ENCODE results near the gene SCTR.

SCTR gene

DNA sequence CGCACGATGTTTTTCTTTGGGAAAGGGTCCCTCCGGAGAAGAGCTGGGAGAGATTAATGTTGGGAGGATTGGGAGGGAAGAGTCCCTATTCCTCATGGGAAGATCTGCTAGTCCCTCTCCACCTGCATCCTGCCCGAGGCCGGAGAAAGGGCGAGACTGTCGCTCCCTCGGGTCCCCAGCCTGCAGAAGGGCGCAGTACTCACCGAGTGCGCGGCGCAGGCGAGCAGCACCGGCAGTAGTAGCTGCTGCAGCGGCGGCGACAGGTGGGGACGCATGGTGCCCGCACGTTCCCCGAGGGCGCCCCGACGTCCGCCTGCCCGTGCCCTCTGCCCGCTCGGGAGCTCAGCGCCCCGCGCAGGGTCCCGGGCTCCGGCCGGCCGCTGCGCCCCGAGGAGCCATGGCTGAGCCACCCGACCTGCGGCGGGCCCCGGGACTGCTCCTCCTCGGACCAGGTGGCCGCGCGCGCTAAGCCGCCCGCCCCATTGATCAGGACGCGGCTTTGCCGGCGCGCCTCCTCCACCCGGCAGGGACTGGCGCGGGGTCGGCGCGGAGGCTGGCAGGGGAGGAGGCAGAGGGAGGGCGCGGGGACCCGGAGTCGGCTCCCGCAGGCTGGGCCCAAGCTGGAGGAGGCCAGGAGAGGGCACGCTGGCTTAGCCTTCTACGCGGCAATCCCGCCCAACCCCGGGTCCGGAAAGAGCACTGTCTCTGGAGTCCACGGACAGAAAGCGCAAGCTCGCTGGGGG lies at the start of gene SCTR:
Gene SCTR (minus strand): TSS at position 532 of the 743 bp plus-strand sequence. CDS start 257 bp downstream, at position 275.
- DNase-seq = no peak

- no peak for DNase-seq
Observed at GRCh38 chr2:119567292-119567691, 43.0 kb upstream of the SCTR start.

DNA sequence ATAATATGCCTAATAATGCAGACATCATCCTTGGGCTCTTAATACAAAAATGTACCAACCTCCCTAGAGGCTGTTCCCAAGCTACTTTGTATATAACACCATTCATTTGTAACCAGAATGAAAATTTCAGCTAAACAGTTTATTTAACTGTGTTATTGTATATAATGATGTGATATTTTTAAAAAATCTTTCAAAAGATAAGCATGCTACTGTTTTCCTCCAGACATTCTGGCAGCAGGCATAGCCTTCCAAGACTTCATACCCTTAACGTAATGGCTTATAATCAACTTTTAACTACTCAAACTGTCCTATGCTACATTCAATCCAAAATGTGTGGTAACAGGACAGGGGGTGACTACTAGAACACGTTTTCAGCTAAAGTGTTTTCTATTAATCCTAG lies 41.2 kb upstream of the SCTR start:
- DNase-seq = no peak

DNA sequence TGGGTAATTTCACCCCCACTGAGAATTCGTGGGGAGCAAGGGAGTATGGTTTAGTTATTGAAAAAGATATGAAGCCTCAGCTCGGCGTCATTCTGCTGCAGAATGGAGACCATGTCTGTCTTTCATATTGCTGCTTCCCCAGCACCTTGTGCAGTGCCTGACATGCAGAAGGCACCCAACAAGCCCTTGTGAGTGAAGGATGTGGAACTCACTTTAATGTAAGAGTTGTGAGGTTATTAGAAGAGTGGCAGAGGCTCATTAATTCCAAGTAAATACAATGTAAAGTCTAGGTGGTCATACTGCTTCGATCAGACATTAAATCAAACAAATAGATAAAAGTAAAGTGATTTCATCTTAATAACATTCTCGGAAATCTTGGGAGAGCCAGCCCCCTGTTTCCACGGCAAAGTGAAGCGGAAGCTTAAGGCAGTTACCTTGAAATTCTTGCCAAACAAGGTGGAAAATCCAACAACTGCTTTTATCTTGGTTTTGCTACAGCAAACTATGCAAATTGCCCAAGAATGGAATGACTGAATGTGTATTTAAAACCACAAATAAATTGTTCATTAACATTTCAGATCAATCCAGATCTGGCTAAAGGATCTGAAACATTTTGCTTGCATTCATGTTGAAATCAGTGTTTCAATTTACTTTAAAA lies 29.5 kb upstream of the SCTR start:
- no peak for DNase-seq

DNA sequence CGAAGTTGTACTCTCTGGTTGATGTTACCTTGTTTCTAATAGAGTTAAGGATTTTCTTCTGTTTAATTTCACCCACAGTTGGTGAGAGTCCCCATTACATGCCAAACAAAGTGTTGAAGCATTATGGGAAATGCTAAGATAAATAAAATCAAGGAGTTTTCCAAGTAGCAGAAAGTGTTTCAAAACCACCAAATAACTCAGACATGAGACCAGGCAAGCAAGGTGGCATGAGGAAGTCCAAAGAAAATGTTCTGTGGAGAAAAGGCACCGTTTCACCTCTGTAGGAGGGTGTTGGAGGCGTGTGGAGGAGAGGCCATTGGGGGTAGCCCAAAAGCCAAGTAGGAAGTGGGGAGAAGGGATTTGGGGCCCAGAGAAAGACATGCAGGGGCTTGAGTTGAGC lies 28.6 kb upstream of the SCTR start:
- DNase-seq = no peak

GRCh38 chr2:119550856-119551255 lies 26.6 kb upstream of the SCTR start:
- DNase-seq = no peak

DNA sequence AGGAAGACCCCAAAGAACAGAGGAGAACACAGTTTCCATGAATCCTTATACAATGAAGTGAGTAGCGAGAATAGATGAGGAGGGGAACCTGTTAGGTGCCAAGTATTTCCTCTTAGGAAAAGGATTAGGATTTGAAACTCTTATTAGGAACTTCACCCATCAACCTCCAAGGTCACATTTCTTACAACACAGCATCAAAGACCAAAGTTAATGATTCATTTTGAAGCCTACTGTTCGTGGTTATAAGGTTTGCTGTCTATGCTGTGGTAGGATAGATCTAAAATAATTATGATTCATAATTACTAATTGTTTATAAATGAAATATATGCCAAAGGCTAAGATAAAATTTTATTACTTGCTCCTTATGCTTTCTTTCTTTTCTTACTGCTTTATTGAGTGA lies 26.1 kb upstream of the SCTR start:
- DNase-seq = no peak

DNA sequence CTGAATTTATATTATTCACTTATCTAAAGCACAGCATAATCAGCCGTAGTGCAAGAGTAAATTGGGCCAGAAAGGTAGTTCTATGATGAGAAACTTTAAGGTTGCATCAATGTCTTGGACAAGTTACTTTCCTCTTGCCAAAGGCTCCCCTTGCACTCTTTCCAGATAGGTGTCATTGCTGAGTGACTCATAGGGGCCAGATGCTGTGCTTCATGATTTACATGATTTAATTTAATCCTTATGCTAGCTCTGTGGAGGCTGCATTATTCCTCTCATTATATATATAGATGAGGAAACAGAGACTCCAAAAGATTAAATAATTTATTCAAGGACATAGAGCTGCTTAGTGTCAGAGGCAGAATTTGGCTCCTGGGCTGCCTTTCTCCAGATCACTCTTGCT lies 25.0 kb upstream of the SCTR start:
- DNase-seq = no peak

DNA sequence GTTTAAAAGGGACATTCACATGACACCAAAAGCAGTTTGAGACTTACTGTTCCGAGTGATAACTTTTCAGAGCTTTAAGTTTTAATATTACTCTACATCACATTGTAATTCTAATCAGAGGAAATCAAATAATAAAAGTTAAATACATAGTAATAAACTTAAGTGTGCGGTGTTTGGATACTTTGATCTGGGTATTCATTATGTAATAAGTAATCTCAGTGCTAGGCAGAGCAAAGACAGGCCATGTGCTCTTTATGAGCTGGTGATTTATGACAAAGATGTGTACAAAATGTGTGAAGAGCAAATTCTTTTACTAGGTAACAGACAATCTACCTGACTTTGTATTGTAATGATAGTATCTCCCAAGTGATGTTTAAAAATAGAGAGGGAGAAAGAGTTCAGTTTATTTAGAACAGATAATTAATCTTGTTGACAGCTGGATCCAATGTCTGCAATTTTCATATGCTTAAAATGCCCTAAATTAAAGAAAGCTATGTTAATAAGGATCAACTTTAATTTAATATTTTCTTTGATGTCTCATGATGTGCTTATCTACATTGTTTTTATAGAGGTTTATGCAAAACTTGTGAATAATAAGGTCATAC lies 24.3 kb upstream of the SCTR start:
- DNase-seq = no peak

DNA sequence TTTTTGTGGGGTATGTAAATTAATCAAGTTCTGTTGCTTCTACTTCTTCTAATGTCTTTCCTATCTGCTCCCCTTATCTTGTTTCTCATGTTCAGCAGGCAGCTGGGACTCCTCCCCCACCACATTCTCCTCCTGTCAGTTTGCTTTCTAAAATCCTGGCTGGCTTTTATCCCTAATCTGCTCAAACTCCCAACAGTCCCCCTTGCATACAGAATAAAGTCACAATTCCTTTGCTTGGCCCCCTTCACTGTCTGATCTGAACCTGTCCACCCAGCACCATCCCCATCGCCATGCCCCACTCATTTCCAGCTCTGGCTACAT lies 22.1 kb upstream of the SCTR start:
- no peak for DNase-seq

DNA sequence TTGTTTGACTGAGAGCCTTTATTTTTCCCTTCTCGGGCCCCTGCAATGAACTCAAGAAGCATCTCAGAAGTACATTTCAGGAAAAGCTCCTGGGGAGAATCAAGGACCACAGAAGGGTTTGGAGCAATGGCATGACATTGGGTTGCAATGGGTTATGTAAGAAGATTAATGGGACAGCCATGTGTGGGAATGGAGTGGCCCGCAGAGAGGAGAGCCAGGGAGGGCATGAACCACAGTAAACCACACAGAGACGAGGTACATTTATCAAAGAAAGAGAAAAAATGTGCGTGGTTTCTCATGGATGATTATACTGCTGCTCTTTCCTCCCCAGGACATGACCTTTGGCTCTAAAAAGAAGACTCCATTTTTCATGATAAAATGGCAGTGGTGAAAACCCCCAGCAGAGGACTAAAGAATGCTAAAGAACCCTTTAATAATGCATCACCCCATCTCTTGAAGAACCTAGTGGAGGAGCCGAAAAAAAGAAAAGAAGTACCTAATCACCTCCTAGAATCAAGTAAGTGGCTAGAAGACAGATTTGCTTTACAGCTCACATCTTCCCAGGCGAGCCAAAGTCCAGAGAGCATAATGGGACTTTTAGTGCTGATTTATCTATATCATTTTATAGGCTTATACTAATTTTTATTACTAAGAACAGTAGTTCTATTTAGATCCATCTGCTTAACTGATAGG lies 21.6 kb upstream of the SCTR start:
- no peak for DNase-seq

- DNase-seq = no peak
Observed at GRCh38 chr2:119544939-119545475, 20.7 kb upstream of the SCTR start.

GRCh38 chr2:119544075-119544938 lies 20.0 kb upstream of the SCTR start, which contains the start of gene CFAP221:
Gene CFAP221 (plus strand): TSS chr2:119544449. CDS start chr2:119546132, 1,683 bp downstream.
- DNase-seq = peak; percentile 49 to 58

- no peak for DNase-seq
Observed at GRCh38 chr2:119541476-119541875, 17.2 kb upstream of the SCTR start.

DNA sequence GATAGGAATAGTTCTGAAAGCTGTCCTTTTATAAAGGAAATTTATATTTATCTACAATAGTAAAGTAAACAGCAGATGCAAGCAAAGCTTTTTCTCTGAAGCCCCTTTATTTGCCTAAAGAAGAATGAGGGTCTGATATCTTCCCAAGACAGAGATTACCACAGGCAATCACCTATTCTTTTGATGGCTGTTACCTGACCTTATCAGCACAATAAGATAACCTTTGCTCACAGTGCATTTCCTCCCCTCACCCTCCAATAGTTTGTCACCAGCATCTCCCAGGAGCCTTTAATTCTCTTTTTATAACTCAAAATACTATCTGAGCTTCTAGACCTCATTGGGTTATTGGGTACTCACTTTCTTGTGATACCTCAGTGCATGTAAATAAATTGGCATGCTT lies 13.5 kb upstream of the SCTR start:
- DNase-seq = no peak

DNA sequence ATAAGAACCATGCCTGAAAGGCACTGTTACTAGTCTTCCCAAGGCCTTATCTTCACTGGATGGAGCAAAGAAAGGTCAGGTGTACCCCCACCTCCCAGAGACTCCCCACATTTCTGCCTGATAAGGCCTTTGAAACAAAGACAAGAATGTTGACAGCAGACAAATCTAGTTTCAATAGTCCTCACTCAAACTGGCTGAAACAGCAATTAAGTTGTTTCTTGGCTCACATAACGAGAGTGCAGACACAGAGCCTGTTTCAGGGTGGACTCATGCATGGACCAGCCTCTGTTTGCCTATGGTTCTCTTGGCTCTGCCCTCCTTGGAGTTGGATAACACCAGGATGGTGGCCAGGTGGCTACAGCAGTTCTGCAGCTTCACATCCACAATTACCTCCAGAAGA lies 12.4 kb upstream of the SCTR start:
- DNase-seq = no peak

DNA sequence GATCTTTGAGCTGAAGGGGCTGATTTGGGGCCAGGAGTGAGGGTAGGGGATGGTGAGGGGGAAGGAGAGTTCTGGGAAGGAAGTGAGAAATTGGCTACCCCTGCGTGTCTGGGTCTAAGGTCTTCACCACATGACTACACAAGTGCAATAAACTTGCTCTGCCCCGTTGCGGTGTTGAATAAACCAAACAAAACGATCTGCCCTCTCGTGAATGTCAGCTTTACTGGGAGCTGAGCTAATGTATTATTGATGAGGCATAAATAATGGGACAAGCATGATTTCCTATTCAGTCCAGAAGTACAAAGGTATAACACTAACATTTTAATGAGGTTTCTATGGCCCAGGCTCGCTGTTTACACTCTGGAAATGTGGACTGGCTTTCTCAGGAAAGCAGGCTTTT lies 11.9 kb upstream of the SCTR start:
- no peak for DNase-seq

DNA sequence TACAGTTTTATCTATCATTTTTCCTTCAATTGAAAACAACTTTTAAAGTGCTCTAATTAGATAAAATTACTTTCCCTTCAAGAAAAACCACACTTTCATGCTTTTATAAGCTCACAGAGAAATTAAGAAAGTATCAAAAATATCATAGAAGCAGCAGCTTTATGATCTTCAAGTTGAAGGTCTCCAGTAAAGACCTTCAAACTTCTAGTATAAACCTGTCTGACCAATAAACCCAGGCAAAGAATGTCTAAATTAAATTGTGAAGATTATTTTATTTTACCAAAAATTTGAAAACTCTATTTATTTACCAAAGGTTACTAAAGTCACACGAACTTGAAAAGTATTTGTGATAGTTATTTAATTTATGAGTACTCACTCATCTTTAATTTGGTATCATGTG lies 9.3 kb upstream of the SCTR start:
- DNase-seq = no peak

DNA sequence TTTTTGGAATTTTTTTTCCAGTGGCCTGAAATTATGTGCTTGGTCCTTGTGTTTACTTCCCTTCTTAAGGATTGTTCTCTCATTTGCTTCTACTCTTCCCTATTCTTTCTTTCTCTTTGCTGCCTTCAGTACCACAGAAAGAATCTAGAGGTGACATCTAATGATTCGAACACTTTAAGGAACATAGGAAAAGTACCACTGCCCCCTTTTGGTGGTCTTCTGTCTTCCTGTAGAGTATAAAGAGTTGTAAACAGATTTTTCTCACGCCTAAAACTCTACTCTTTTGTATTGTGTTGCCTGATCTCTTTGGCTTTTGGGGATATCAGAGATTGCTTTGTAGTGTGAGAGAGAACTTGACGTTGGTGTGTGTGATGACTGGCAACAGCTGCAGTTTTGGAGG lies 7.0 kb upstream of the SCTR start:
- no peak for DNase-seq

DNA sequence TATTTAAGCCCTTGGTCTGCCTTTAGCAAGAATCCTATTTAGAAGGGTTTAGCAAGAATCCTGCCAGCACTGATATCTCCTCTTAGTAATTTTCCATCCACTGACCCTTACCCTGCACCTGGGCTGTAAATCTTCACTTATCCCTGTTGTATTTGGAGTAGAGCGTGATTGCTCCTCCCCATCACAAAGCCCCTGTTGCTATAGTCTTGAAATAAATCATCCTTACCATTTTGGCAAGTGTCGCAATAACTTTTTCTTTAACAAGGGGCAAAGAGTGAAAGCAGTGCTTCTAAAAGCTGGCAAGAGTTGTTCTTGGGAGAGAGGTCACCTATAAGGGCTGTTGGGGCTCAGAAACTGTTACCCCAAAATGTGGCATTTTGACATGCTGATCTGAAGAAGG lies 3.7 kb upstream of the SCTR start:
- DNase-seq = no peak

DNA sequence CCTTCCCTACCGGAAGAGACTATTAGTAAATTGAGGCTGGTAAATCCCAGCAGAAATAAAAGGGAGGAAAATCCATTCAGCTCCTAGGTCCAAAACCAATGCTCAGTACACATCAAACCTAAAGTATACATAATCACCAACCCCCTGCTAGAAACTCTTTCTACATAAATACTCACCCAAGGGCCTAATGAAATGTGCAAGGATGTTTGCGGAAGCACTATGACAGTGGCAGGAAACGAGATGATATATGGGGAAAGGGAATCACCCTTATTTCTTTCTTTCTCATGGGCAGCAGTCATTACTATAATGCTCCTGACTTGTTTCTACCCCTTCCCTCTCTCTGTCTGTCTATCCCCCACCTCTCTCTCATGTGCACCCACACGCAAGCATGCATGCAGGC lies 1.3 kb upstream of the SCTR start:
- DNase-seq = no peak

GRCh38 chr2:119523383-119523951 lies 816 bp downstream of the SCTR start:
- DNase-seq = no peak

Data from inflammatory macrophage treated with lipopolysaccharide for 1 hour (primary cell).